Measurements from ENCODE around the gene DPH1.

DPH1 gene

GRCh38 chr17:2063261-2064146 is 33.6 kb downstream of the DPH1 start:
- no peak for DNase-seq

DNA sequence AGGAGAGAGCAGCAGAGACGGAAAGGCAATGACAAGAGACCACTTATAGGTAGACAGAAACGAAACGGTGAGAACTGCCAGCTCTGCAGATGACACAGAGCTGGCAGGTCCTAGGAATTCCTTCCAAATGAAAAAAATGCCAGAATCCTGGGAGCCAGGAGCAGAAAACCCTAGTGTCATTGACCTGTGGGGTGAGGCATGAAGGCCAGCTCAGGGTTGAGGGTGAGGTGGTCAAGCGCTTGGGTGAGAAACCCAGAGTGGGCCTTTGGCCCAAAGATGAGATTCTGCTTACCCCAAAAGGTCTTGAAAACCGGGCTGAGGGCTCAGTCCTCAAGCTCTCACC is 34.2 kb downstream of the DPH1 start:
- DNase-seq = no peak

DNA sequence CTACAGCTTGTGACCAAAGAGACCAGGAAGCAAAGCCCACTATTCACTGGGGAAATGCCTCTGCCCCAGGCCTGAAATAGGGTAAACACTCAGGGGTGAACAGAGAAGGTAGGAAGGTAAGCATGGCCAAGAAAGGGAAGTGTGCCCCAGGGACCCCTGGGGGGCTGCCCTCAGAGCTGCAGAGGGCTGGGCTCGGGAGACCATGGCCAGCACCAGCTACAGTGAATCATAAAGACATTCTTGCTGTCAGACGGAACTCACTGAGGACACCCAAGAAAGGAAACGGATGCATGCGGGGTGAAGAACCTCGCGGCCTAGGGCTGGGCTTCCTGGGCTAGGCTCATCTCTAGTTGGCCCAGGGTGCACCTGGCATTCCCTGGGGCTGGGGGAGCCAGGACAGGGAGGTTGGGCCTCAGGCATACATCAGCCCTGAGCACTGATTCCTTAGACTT is 34.6 kb downstream of the DPH1 start:
- no peak for DNase-seq

DNA sequence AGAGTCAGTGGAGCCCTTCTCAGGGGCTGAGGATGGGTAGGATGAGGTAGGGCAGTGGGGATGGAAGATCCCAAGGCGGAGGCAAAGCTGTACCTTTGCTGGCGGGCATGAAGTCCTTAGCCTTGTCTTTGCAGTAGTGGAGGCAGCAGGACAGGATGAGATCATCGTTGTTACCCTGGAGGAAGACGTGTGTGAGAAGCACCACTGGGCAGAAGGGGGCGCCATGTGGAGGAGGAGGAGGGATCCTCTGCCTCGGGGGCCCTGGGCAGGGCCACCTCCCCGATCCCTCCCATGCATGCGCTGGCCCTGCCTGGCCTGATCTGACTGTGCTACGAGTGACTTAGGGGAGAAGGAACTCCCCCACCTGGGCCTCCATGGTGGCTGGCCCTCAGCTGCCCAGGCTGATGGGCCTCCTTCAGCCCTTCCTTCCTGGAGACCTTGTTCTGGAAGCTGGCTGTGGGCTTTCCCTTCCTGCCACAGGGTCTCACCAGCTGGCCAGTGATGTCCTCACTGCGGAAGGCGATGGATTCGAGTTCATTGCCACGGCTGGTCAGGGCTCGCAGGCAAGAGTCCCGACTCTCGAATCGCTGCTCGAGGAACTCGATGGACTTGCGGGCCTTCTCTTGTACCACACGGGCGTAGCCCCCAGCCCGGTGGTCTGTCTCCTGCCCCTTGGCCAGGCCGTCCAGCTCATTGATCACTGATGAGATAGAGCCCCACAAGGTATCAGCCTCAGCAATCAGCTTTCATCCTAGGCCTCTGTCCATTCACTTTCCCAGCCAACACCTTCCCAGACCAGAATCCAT is 35.2 kb downstream of the DPH1 start:
- DNase-seq = peak; percentile 68 to 71

DNA sequence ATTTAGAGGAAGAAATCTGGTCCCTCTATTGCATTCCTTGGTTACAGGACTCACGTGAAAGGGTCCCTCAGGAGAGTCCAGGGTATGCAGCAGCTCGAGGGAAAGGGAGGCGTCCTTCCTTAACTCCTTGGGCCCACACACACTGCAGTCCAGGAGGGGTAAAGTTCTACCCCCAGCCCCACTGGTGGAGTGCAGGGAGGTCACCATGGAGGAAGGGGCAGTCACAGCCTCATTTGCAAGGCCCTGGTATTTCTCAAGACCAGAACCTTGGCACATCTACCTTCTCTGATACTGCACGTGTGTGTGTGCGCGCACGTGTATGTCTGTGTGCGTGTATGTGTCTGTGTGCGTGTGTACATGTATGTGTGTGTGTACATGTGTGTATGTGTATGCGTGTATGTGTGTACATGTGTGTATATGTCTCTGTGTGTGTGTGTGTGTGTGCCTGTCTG is 36.0 kb downstream of the DPH1 start:
- DNase-seq = no peak

- no peak for DNase-seq
These were observed 37.2 kb downstream of the DPH1 start for GRCh38 chr17:2067048-2067561.

DNA sequence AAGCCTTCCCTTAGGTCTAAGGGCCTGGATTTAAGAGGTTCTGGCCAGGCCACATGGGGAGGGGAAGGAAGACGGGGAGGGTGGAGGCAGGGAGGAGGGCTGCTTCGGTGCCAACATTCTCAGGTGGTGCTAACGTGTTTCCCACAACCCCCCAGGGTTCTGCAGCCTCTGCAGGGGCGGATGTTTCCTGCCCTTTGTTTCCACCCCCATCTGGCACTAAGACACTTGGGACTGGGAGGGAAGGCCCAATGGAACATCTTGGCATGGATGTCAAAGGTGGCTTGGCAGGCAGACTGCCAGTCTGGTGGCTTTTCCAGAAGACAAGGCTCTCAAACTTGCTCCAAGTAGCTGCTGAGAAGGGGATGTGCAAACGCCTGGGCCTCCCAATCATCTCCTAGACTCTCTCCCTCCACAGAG is 37.7 kb downstream of the DPH1 start:
- DNase-seq = no peak

- no peak for DNase-seq
These were observed 38.1 kb downstream of the DPH1 start for GRCh38 chr17:2068031-2068518.

GRCh38 chr17:2068519-2069051 is 38.6 kb downstream of the DPH1 start:
- no peak for DNase-seq

GRCh38 chr17:2070241-2071023 is 40.5 kb downstream of the DPH1 start:
- peak; percentile 58 to 65 for DNase-seq

GRCh38 chr17:2071024-2071385 is 41.1 kb downstream of the DPH1 start:
- no peak for DNase-seq

DNA sequence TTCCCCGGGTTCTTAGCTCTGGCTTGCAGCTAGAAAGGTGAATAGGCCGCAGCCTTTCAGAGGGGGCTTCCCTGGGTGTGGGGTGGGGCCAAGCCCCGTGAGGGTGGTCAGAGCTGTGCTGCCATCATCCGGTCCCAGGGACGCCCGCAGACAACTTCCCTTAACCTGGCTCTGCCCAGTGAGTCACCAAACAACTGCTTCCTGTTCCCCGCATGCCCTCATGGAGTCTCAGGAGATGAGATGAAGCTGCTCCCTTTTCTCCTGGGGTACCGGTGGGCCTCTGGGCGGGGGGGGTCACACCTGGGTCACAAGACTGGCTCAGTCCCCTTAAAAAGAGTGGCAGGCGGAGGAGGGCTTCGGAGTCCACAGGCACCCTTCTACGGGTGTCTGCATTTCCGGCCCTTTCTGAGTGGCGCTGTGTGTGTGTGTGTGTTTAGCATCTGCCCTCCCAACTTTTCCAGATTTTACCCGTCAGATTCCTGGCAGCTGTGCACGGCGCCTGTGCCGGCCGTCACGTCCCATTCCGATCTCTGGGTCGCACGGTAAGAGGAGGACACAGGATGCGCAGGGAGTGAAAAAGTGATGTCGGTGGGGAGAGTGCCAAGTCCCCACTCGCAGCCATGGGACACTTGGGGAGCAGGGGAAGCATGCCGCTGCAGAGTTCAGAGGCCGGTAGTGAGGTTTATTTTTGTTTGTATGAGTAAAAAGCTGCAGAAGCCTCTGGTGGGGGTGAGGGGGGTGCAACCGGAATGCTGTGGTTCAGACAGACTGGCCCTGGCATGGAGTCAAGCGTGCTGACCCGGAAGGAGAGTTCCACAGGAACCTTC is 41.7 kb downstream of the DPH1 start:
- DNase-seq = no peak

GRCh38 chr17:2074919-2075318 is 45.0 kb downstream of the DPH1 start:
- DNase-seq = no peak

GRCh38 chr17:2075336-2076086 is 45.6 kb downstream of the DPH1 start:
- DNase-seq = no peak

DNA sequence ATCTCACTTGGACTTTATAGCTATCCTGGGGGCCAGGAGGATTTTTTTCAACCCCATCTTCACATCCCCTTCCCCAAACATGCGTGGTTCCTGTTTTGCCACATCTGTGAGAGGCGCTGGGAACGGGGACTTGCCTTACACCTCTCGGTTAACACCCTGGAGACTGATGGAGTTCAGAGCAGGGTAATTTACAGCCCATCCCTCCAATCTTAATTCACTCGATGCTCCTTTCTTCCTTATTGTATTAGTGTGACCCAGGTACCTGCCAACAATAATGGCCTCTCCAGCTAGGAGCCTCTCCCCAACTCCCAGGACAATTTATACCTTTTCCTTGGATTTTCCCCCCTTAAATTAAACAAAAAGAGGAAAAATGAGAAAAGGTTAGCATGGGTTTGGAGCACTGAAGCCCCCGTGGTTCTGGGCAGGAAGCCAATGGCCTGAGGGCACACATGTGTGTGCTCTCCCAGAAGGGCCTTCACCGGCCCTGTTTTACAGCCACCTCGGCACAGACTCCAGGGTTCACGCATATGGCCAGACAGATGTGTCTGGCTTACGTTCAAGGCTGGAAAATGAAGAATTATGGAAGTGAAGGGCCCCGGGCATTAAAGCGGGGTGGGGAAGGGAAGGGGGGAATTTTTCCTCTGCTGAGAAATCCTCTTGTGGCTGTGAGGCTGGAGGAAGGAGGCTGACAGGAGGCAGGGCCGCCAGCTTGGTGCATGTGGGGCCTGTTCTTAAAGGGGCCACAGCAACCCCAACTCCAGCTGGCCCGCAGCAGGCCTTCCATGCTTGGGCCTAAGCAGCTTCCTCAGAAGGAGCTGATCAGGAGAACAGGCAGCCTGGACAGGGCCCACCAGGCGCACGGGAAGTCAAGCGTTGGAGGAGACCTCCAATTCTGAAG is 46.4 kb downstream of the DPH1 start:
- DNase-seq = no peak

DNA sequence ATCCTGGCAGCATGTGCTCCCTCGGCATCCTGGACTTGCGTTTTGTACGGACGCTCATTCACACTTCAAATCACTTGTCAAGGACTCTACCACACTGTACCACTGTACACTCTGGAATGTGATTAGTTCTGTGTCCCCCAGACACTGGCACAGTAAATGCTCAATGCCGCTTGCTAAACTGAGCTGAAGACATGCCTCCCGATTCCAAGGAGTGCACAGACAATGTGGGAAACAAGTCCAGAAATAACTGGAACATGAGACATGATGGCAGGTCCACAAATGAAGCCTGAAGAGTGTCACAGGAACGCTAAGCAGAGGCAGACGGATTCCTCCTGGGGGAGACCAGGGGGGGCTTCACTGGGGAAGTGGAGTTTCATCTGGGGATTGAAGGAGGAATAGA is 47.1 kb downstream of the DPH1 start:
- no peak for DNase-seq

DNA sequence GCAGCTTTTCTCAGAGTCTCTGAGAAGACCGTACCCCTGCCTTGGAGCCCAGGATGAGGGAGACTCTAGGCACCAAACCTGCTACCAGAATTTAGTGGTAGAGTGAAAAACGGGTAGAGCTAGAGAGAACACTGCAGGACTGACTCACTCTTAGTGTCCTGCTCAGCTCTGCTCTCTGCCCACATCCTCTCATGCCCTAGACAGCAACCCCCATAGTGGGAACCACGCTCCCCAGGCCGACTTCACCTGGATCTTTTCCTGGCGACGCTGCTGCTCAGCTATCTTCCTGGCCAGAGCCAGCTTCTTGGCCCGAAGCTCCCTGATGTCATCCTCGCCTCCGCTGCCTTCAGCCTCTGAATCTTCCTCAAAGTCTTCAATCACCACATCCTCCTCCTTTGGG is 51.6 kb downstream of the DPH1 start:
- no peak for DNase-seq

DNA sequence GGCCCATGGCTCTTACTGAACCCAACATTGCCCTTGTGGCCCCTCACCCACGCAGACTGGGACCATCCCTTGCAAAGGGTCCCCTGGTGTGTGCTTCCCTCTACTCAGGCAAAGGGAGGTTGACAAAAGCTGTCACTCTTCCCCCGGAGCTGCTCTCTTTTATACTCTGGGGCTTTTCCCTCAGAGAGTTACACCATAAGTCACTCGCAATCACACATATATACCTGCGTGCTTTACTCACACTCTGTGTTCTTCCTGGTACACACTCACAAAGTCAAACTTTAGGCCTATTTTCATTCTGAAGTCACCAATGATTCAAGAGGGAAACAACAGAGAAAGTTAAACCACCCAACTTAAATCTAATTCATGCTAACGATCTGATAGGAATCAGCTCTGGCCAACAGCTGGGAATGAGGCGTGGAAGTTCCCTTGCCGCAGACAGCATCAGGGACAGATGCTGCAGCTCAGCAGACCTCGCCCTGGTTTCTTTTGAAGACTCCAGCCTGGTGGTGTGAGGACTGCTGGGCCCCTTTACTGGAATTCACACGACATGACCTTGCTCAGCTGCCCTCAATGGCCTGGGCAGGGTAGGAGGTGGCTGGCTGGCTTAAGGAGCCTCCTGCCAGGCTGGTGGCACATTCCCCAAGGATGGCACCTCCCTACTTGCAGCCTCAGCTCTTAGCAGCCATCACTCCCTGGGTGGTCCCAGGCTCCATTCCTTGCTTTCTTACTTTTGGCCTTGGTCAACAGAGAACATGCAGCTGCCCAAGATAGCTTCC is 52.2 kb downstream of the DPH1 start:
- no peak for DNase-seq

DNA sequence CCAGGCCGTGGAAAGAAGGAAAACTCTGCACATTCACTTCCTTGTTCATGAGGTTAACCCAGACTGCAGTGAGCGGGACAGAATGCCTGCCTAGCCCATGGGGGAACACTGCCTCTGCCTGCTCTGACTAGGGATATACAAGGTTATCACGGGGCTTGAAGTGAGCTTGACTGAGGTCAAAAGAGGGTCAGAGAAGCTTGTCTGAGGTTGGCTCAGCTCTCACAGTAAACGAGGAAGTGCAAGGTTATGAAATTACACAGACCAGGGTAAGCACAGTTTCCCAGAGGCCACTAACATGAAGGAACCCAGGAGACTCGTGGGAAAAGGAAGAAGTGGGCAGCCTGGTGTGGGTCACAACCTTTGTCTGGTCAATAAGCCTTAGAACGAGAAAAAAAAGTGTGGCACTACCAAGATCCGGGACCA is 53.7 kb downstream of the DPH1 start:
- no peak for DNase-seq

Measured in stimulated activated CD4-positive, alpha-beta T cell treated with anti-CD3 and anti-CD28 coated beads, Interleukin-2, amount 100 ng/mL, for 48 hours (primary cell).